GM18951 (cell line): ENCODE measurements around the gene PRDX5.

Experiments used
- POLR2A ChIP-seq: IDR thresholded peaks from 4 replicates; pipeline ENCODE4 v1.6.1; 2011; ENCODE audit warnings: mild to moderate bottlenecking; ENCODE audit not compliant: insufficient read length, insufficient read depth; ENCODE audit errors: extremely low read depth
- in situ Hi-C: fragments of 300-500 bp; cut with MboI; formaldehyde crosslinking; loops from one replicate; pipeline ENCODE4 v1.12.0; 2022; ENCODE audit warnings: low sequenced_read_pairs, mixed read lengths, inconsistent platforms; ENCODE audit not compliant: unreplicated experiment

PRDX5 gene

GRCh38 chr11:64334764-64335735, 17.1 kb downstream of the PRDX5 start:
- in situ Hi-C loops, result no loop called here
- TF ChIP-seq POLR2A, result peak; percentile 39

GRCh38 chr11:64337538-64338249, 19.8 kb downstream of the PRDX5 start:
- no peak for TF ChIP-seq POLR2A
- in situ Hi-C loops, result no loop called here

GRCh38 chr11:64338716-64339115, 20.8 kb downstream of the PRDX5 start:
- no peak for TF ChIP-seq POLR2A
- in situ Hi-C loops, result no loop called here

GRCh38 chr11:64339286-64339685, 21.4 kb downstream of the PRDX5 start:
- in situ Hi-C loops, result no loop called here

GRCh38 chr11:64339754-64340408, 22.0 kb downstream of the PRDX5 start, which contains the start of gene CCDC88B:
TSS of gene CCDC88B (plus strand) at chr11:64340204. CDS start at chr11:64340267, 63 bp downstream.
- in situ Hi-C loops, result no loop called here
- TF ChIP-seq POLR2A, result peak; percentile 70

More at GRCh38 chr11:64339286-64339685, 21.4 kb downstream of the PRDX5 start:
- no peak for TF ChIP-seq POLR2A

- in situ Hi-C loops, result no loop called here
- peak; percentile 58 for TF ChIP-seq POLR2A
Observed at GRCh38 chr11:64340671-64341335, 22.9 kb downstream of the PRDX5 start.

GRCh38 chr11:64341429-64341828, 23.5 kb downstream of the PRDX5 start:
- in situ Hi-C loops, result no loop called here

GRCh38 chr11:64341851-64342791, 24.2 kb downstream of the PRDX5 start:
- TF ChIP-seq POLR2A, result no peak
- in situ Hi-C loops, result no loop called here

More at GRCh38 chr11:64341429-64341828, 23.5 kb downstream of the PRDX5 start:
- no peak for TF ChIP-seq POLR2A

GRCh38 chr11:64342869-64343745, 25.2 kb downstream of the PRDX5 start:
- in situ Hi-C loops, result no loop called here
- TF ChIP-seq POLR2A, result no peak

- TF ChIP-seq POLR2A, result no peak
- in situ Hi-C loops, result no loop called here
Observed at GRCh38 chr11:64343767-64344559, 26.0 kb downstream of the PRDX5 start.
